Left hindlimb (tissue), 1 donor: ENCODE measurements around the gene FAM90A26.
"Not testable (repeated sequence)": the region's sequence is repeated elsewhere in the genome, so short reads cannot be mapped to it uniquely, and the experiment has no call there.

Source experiments
- DNase-seq: peaks from one replicate; pipeline ENCODE4 v3.0.0-alpha.2; 2018

Gene FAM90A26

DNA sequence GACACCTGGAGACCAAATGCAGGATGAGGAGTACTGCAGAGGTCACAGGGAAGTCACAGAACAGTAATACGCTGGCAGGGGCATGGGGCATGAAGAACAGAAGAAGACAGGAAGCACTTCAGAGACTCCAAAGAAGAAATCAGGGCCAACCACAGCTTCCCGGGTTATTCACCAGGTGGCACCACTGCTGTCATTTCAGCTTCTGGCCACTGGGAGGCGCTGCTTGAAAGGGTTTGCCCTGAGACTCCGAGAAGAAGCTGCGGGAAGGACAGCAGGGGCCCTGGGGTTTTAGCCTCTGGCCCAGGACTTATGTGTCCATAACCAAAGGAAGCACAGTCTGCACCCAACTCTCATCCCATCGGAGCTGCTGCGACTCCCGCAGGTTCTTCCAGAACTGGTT lies 4.2 kb upstream of the FAM90A26 start:
- not testable (repeated sequence) for DNase-seq

GRCh38 chr4:9210357-9210756 lies 40.1 kb downstream of the FAM90A26 start, which contains the start of gene USP17L10:
Gene USP17L10 (plus strand): TSS chr4:9210657. CDS start chr4:9210657, 0 bp downstream.
- DNase-seq: not testable (repeated sequence)

DNA sequence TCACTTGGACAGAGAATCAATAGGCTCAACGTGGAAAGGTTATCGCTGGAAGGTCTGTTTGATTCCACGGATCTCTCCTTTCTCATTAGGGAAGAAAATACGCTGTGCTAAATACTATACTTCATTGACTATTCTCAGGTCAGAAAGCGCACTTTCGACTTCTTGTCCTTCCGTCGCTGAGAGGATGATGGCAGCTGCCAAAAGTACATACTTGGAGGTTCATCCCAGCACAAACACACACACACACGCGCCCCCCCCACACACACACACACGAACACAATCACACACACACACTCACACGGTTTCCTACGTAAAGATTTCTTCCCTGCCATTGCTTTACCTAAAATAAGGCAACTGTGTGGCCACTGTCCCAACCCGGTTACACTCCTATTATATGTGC lies 44.5 kb downstream of the FAM90A26 start:
- not testable (repeated sequence) for DNase-seq

GRCh38 chr4:9215105-9215504 lies 44.9 kb downstream of the FAM90A26 start, which contains the start of gene USP17L11:
Gene USP17L11 (plus strand): TSS chr4:9215405. CDS start chr4:9215405, 0 bp downstream.
- DNase-seq: not testable (repeated sequence)

GRCh38 chr4:9219852-9220251 lies 49.6 kb downstream of the FAM90A26 start, which contains the start of gene USP17L12:
Gene USP17L12 (plus strand): TSS chr4:9220152. CDS start chr4:9220152, 0 bp downstream.
- DNase-seq: not testable (repeated sequence)

DNA sequence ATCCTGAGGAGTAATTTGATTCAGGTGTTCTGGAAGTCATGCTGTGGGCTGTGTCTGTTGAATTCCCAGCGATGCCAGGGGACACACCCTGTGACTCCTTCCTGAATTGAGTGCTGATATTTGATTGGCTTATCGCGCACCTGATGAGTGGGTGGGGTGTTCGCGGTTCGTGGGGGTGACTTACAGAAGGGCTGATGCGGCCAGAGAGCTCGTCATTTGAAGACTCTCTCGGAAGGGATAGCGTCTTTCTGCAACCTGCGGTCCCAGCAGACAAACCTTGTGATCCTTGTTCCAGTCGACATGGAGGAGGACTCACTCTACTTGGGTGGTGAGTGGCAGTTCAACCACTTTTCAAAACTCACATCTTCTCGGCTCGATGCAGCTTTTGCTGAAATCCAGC lies 54.4 kb downstream of the FAM90A26 start, which contains the start of gene USP17L13:
Gene USP17L13, plus strand, starts transcription at position 301 of the 400 bp plus-strand sequence. Its CDS starts 0 bp downstream, at position 301.
- DNase-seq: not testable (repeated sequence)
